GM21515 (cell line): ENCODE results near the gene PHLDB2.

Experiments
- ATAC-seq: cut with Tn5 transposase; IDR thresholded peaks from one replicate; pipeline ENCODE4 v1.9.1; 2021; ENCODE audit not compliant: unreplicated experiment

Gene PHLDB2

GRCh38 chr3:111882194-111882593 is 23.1 kb downstream of the PHLDB2 start:
- ATAC-seq = peak; percentile 14

- ATAC-seq = peak; percentile 99
These were observed 23.7 kb downstream of the PHLDB2 start for GRCh38 chr3:111882799-111883198.

GRCh38 chr3:111884411-111885018 is 25.4 kb downstream of the PHLDB2 start:
- ATAC-seq = no peak

GRCh38 chr3:111885578-111885977 is 26.5 kb downstream of the PHLDB2 start:
- no peak for ATAC-seq

GRCh38 chr3:111890051-111890580 is 31.1 kb downstream of the PHLDB2 start:
- ATAC-seq = no peak

GRCh38 chr3:111892070-111892469 is 33.0 kb downstream of the PHLDB2 start:
- no peak for ATAC-seq

- no peak for ATAC-seq
These were observed 36.0 kb downstream of the PHLDB2 start for GRCh38 chr3:111895071-111895470.

- no peak for ATAC-seq
These were observed 40.9 kb downstream of the PHLDB2 start for GRCh38 chr3:111899966-111900365.

- no peak for ATAC-seq
These were observed 42.6 kb downstream of the PHLDB2 start for GRCh38 chr3:111901637-111902036.

GRCh38 chr3:111902534-111902933 is 43.5 kb downstream of the PHLDB2 start:
- no peak for ATAC-seq

GRCh38 chr3:111903067-111903511 is 44.0 kb downstream of the PHLDB2 start:
- no peak for ATAC-seq

GRCh38 chr3:111904376-111905241 is 45.5 kb downstream of the PHLDB2 start:
- no peak for ATAC-seq

- ATAC-seq = no peak
These were observed 47.6 kb downstream of the PHLDB2 start for GRCh38 chr3:111906656-111907055.

GRCh38 chr3:111907151-111907550 is 48.1 kb downstream of the PHLDB2 start:
- ATAC-seq = no peak

GRCh38 chr3:111910806-111911205 is 51.7 kb downstream of the PHLDB2 start:
- ATAC-seq = no peak

GRCh38 chr3:111911446-111911845 is 52.4 kb downstream of the PHLDB2 start:
- no peak for ATAC-seq

- ATAC-seq = no peak
These were observed 54.2 kb downstream of the PHLDB2 start for GRCh38 chr3:111913163-111913763.

GRCh38 chr3:111915905-111916304 is 56.8 kb downstream of the PHLDB2 start:
- ATAC-seq = no peak

GRCh38 chr3:111917300-111917699 is 58.2 kb downstream of the PHLDB2 start:
- ATAC-seq = no peak

GRCh38 chr3:111919370-111920065 is 60.5 kb downstream of the PHLDB2 start:
- no peak for ATAC-seq

GRCh38 chr3:111921181-111921580 is 62.1 kb downstream of the PHLDB2 start:
- no peak for ATAC-seq
